ENCODE results near the gene WDR6.
A peak's percentile ranks its signal among the peaks of the same experiment; 100 is the strongest.

WDR6 gene

DNA sequence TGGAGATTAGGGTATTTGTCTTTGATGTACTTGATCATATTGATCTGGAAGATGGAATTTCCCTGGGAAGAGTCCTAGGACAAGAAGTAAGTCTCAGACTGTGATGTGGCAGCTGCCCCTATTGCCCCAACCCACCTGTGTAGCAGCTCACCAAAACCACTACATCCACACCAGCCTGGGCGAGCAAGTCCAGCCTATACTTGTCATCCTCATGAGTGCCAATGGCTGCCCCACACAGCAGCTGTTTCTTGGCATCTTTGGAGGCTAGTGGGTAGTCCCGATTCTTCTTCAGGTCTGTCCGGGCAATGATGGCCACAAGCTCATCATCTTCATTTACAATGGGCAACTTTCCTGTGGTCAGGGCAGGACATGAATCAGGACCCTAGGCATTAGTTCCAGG, 19.3 kb downstream of the WDR6 start:
- H3K27ac ChIP-seq (ENCODE audit: insufficient read depth in 1 of 2, low read depth in 1 of 2, low read length in 2 of 2, poor library complexity in 1 of 2, severe bottlenecking in 2 of 2), result peak overlapping the region in 1 of 2 experiments; percentile 6
- WGBS (ENCODE audit: insufficient coverage), result 100% methylated on average over 3 of the region's 3 CpGs
- peaks cover 8 to 63% (median 42%) of the 10 kb centered on the region in 4 experiments for H3K4me1 ChIP-seq (ENCODE audit: control extremely low read depth in 1 of 4, control insufficient read depth in 4 of 4, insufficient read depth in 4 of 4, low read length in 3 of 4)

DNA sequence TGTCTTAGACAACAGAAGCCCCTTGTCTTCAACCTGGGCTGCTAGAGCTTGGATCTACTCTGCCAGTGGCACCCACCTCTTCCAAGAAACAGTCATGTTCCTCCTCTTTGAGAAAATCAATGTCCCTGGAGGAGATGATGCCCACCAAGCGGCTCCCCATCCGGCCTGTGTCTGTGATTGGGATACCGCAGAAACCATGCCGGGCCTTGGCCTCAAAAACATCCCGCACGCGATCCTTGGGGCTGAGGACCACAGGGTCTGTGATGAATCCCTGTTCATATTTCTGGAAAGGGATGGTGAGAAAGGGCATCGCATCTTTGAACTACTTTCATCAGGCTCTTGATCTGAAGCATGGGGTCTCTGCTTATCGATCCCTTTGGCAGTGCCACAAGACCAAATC, 20.4 kb downstream of the WDR6 start:
- Histone ChIP-seq H3K9me3 (ENCODE audit: control extremely low read depth in 1 of 5, control insufficient read depth in 4 of 5, insufficient read depth in 2 of 5, low read depth in 1 of 5, low read length in 4 of 5) (no peaks in the 10 kb centered on the region), H3K4me3 (ENCODE audit: control insufficient read depth in 1 of 7, extremely low read depth in 1 of 7, insufficient read depth in 4 of 7, low read depth in 2 of 7, low read length in 6 of 7) (peak overlapping the region in 1 of 7 experiments; percentile 75), H3K27me3 (replicated peaks in 2 of 5; ENCODE audit: control insufficient read depth in 4 of 5, insufficient read depth in 5 of 5, low read length in 4 of 5) (no peaks in the 10 kb centered on the region), H3K27ac (ENCODE audit: insufficient read depth in 1 of 2, low read depth in 1 of 2, low read length in 2 of 2, poor library complexity in 1 of 2, severe bottlenecking in 2 of 2) (no peak overlapping the region), H3K36me3 (ENCODE audit: control insufficient read depth in 4 of 4, insufficient read depth in 4 of 4, low read length in 3 of 4) (peaks cover 16 to 88% (median 58%) of the 10 kb centered on the region in 4 experiments), H3K4me1 (ENCODE audit: control extremely low read depth in 1 of 4, control insufficient read depth in 4 of 4, insufficient read depth in 4 of 4, low read length in 3 of 4) (peaks cover 8 to 60% (median 34%) of the 10 kb centered on the region in 4 experiments)
- POLR2A ChIA-PET, result no interaction called here
- no peak for DNase-seq
- CTCF ChIA-PET, result interaction anchor here (0.5 to 2.2 kb wide), 2 partner anchors 8 to 40 kb away, joined by 3 to 9 read pairs; no protein-coding TSS in a partner anchor
- WGBS (ENCODE audit: insufficient coverage), result 100% methylated on average over 4 of the region's 9 CpGs

More for the DNA sequence above, 19.3 kb downstream of the WDR6 start:
- ChIA-PET CTCF (interaction anchor here (0.7 to 2.0 kb wide), 2 partner anchors 35 to 51 kb away, joined by 3 to 6 read pairs; no protein-coding TSS in a partner anchor), POLR2A (no interaction called here)
- DNase-seq, result no peak
- Histone ChIP-seq H3K36me3 (ENCODE audit: control insufficient read depth in 4 of 4, insufficient read depth in 4 of 4, low read length in 3 of 4) (peaks cover 6 to 77% (median 48%) of the 10 kb centered on the region in 4 experiments), H3K9me3 (ENCODE audit: control extremely low read depth in 1 of 5, control insufficient read depth in 4 of 5, insufficient read depth in 2 of 5, low read depth in 1 of 5, low read length in 4 of 5) (no peaks in the 10 kb centered on the region), H3K4me3 (ENCODE audit: control insufficient read depth in 1 of 7, extremely low read depth in 1 of 7, insufficient read depth in 4 of 7, low read depth in 2 of 7, low read length in 6 of 7) (no peak overlapping the region), H3K27me3 (replicated peaks in 2 of 5; ENCODE audit: control insufficient read depth in 4 of 5, insufficient read depth in 5 of 5, low read length in 4 of 5) (no peaks in the 10 kb centered on the region)

DNA sequence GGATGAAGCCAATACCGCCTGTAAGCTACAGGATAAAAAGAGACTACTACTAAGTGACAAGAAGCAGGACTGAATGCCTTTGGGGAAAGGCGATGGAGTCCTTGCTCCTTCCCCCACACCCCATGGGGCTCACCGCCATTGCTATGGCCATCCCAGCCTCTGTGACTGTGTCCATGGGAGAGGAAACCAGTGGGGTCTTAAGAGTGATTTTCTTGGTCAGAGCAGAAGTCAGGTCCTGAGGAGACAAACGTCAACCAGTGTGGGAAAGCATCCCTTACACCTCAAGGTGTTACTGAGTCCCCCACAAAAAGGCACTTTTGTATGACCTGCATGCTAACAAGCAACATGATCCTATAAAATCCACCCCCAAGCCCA, 21.1 kb downstream of the WDR6 start:
- peaks cover 18 to 88% (median 61%) of the 10 kb centered on the region in 4 experiments for H3K36me3 ChIP-seq (ENCODE audit: control insufficient read depth in 4 of 4, insufficient read depth in 4 of 4, low read length in 3 of 4)
- peaks cover 8 to 53% (median 28%) of the 10 kb centered on the region in 4 experiments for H3K4me1 ChIP-seq (ENCODE audit: control extremely low read depth in 1 of 4, control insufficient read depth in 4 of 4, insufficient read depth in 4 of 4, low read length in 3 of 4)
- ChIA-PET POLR2A (interaction anchor here (0.7 to 1.7 kb wide), 6 partner anchors 8 to 110 kb away, joined by 3 to 19 read pairs (median 8); partner anchors contain the start of genes ARIH2, P4HTM, QRICH1 and WDR6), CTCF (interaction anchor here (0.5 to 2.2 kb wide), 5 partner anchors 8 to 42 kb away, joined by 3 to 9 read pairs (median 3); no protein-coding TSS in a partner anchor)
- H3K27me3 ChIP-seq (replicated peaks in 2 of 5; ENCODE audit: control insufficient read depth in 4 of 5, insufficient read depth in 5 of 5, low read length in 4 of 5), result no peaks in the 10 kb centered on the region
- no peak for DNase-seq
- WGBS (ENCODE audit: insufficient coverage), result 83% methylated on average over 2 of the region's 4 CpGs
- H3K27ac ChIP-seq (ENCODE audit: insufficient read depth in 1 of 2, low read depth in 1 of 2, low read length in 2 of 2, poor library complexity in 1 of 2, severe bottlenecking in 2 of 2), result peak overlapping the region; percentile 77 to 91
- H3K9me3 ChIP-seq (ENCODE audit: control extremely low read depth in 1 of 5, control insufficient read depth in 4 of 5, insufficient read depth in 2 of 5, low read depth in 1 of 5, low read length in 4 of 5), result no peaks in the 10 kb centered on the region
- peak overlapping the region in 6 of 7 experiments; percentile 25 to 80 (median 75) for H3K4me3 ChIP-seq (ENCODE audit: control insufficient read depth in 1 of 7, extremely low read depth in 1 of 7, insufficient read depth in 4 of 7, low read depth in 2 of 7, low read length in 6 of 7)

DNA sequence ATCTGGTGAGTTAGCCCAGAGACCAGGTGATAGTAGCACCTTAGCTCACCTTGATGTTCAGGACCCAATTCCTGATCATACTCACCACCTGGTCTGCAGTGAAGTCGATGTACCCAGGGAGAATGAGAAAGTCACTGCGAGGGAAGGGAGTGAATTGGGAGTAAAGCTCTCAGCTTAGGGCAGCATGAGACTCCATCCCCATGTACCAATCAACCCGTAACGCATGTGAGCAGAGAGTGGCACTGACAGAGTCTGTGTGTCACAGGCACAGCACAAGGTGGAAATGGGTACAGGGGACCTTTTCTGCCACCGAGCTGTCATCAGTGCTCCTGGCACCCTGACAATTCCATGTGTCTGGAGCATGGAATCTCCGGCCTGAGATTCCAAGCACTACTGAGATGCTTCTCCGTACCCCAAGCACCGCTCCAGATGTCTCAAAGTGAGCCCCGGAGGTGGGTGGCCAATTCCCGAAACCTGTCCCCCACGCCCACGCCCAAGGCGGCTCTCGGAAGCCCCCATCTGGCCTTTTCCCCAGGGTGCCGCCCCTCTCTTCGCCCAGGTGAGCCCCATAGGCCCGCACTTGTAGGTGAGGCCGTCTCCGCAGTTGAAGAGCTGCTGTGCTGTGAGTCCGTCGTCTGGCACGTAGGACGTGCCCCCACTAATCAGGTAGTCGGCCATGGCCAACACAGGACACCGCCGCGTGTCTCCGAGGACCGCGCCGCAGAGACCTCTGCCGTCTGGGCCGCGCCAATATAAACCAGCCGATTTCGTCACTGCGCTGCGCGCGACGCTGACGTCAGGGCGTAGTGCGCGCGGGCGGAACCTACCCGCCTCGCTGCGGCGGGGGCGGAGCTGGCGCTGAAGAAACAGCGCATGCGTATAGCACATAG, 21.7 kb downstream of the WDR6 start, which contains the start of gene IMPDH2:
Gene IMPDH2 (minus strand): TSS at position 726 of the 890 bp plus-strand sequence. CDS start 48 bp downstream, at position 678.
- peak within 1 kb of the TSS; percentile 52 to 80 (median 75) for H3K4me3 ChIP-seq (ENCODE audit: control insufficient read depth in 1 of 7, extremely low read depth in 1 of 7, insufficient read depth in 4 of 7, low read depth in 2 of 7, low read length in 6 of 7)
- peaks cover 18 to 83% (median 61%) of the 10 kb centered on the region in 4 experiments for H3K36me3 ChIP-seq (ENCODE audit: control insufficient read depth in 4 of 4, insufficient read depth in 4 of 4, low read length in 3 of 4)
- peaks cover 8 to 49% (median 25%) of the 10 kb centered on the region in 4 experiments for H3K4me1 ChIP-seq (ENCODE audit: control extremely low read depth in 1 of 4, control insufficient read depth in 4 of 4, insufficient read depth in 4 of 4, low read length in 3 of 4)
- peak; percentile 94 to 97 (median 95) for DNase-seq
- no peaks in the 10 kb centered on the region for H3K9me3 ChIP-seq (ENCODE audit: control extremely low read depth in 1 of 5, control insufficient read depth in 4 of 5, insufficient read depth in 2 of 5, low read depth in 1 of 5, low read length in 4 of 5)
- POLR2A ChIA-PET, result interaction anchor here (0.5 to 1.7 kb wide), 9 partner anchors 7 to 110 kb away, joined by 3 to 19 read pairs (median 4); partner anchors contain the start of genes ARIH2, P4HTM, QRICH1 and WDR6
- 3% methylated on average over 37 of the region's 55 CpGs for WGBS (ENCODE audit: insufficient coverage)
- CTCF ChIA-PET, result interaction anchor here (1.1 to 2.2 kb wide), 5 partner anchors 15 to 43 kb away, joined by 3 to 9 read pairs (median 3); partner anchors contain the start of gene WDR6
- H3K27ac ChIP-seq (ENCODE audit: insufficient read depth in 1 of 2, low read depth in 1 of 2, low read length in 2 of 2, poor library complexity in 1 of 2, severe bottlenecking in 2 of 2), result peak within 1 kb of the TSS; percentile 77 to 91
- no peaks in the 10 kb centered on the region for H3K27me3 ChIP-seq (replicated peaks in 2 of 5; ENCODE audit: control insufficient read depth in 4 of 5, insufficient read depth in 5 of 5, low read length in 4 of 5)

DNA sequence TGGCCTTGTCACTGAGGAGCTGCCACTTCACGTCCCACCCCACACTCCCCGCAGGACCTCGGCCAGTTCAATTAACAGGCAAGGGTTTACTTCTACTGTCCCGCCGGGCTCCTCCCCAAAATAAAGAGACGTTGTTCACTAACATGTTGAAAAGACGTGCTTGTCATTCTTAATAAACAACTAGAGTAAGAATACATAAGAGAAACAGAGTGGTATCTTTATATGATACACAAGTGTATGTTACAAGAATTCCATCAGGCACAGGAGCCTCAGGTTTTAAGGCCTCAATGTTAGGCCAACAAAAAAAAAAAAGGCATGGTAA, 22.3 kb downstream of the WDR6 start:
- Histone ChIP-seq H3K9me3 (ENCODE audit: control extremely low read depth in 1 of 5, control insufficient read depth in 4 of 5, insufficient read depth in 2 of 5, low read depth in 1 of 5, low read length in 4 of 5) (no peaks in the 10 kb centered on the region), H3K4me1 (ENCODE audit: control extremely low read depth in 1 of 4, control insufficient read depth in 4 of 4, insufficient read depth in 4 of 4, low read length in 3 of 4) (peaks cover 8 to 44% (median 24%) of the 10 kb centered on the region in 4 experiments), H3K4me3 (ENCODE audit: control insufficient read depth in 1 of 7, extremely low read depth in 1 of 7, insufficient read depth in 4 of 7, low read depth in 2 of 7, low read length in 6 of 7) (peak overlapping the region in 4 of 7 experiments; percentile 75 to 80 (median 78)), H3K36me3 (ENCODE audit: control insufficient read depth in 4 of 4, insufficient read depth in 4 of 4, low read length in 3 of 4) (peaks cover 19 to 83% (median 59%) of the 10 kb centered on the region in 4 experiments), H3K27me3 (replicated peaks in 2 of 5; ENCODE audit: control insufficient read depth in 4 of 5, insufficient read depth in 5 of 5, low read length in 4 of 5) (no peaks in the 10 kb centered on the region), H3K27ac (ENCODE audit: insufficient read depth in 1 of 2, low read depth in 1 of 2, low read length in 2 of 2, poor library complexity in 1 of 2, severe bottlenecking in 2 of 2) (peak overlapping the region in 1 of 2 experiments; percentile 91)
- DNase-seq, result no peak
- ChIA-PET POLR2A (interaction anchor here (0.5 to 1.7 kb wide), 8 partner anchors 8 to 111 kb away, joined by 3 to 19 read pairs (median 6); partner anchors contain the start of genes ARIH2, P4HTM, QRICH1 and WDR6), CTCF (interaction anchor here (1.1 to 2.2 kb wide), 5 partner anchors 15 to 43 kb away, joined by 3 to 9 read pairs (median 3); partner anchors contain the start of gene WDR6)
- WGBS (ENCODE audit: insufficient coverage), result 0% methylated on average over 3 of the region's 7 CpGs

DNA sequence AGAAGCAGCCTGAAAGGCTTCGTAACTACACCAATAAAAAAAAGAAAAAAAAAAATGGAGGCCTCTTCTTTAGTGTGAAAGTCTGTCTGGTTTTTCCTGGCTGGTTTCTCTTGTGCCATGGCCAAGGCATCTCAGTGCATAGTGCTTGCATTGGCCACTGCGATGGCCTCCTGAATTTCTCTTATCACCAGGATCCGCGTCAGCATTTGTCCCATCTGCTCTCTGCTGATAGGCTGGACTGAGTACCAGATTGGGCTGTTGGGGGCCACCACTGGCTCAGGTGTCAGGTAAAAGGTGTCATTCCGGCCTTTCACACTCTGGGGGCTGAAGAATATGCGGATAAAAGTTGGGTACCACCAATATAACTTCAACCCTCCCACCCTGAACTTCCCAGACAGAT, 23.1 kb downstream of the WDR6 start:
- ChIA-PET CTCF (interaction anchor here (2.1 kb wide), 1 partner anchor 8 kb away, joined by 9 read pairs; the partner anchor contains the start of gene NDUFAF3), POLR2A (no interaction called here)
- Histone ChIP-seq H3K9me3 (ENCODE audit: control extremely low read depth in 1 of 5, control insufficient read depth in 4 of 5, insufficient read depth in 2 of 5, low read depth in 1 of 5, low read length in 4 of 5) (no peaks in the 10 kb centered on the region), H3K4me3 (ENCODE audit: control insufficient read depth in 1 of 7, extremely low read depth in 1 of 7, insufficient read depth in 4 of 7, low read depth in 2 of 7, low read length in 6 of 7) (no peak overlapping the region), H3K27ac (ENCODE audit: insufficient read depth in 1 of 2, low read depth in 1 of 2, low read length in 2 of 2, poor library complexity in 1 of 2, severe bottlenecking in 2 of 2) (peak overlapping the region in 1 of 2 experiments; percentile 37), H3K36me3 (ENCODE audit: control insufficient read depth in 4 of 4, insufficient read depth in 4 of 4, low read length in 3 of 4) (peaks cover 24 to 83% (median 57%) of the 10 kb centered on the region in 4 experiments), H3K27me3 (replicated peaks in 2 of 5; ENCODE audit: control insufficient read depth in 4 of 5, insufficient read depth in 5 of 5, low read length in 4 of 5) (no peaks in the 10 kb centered on the region), H3K4me1 (ENCODE audit: control extremely low read depth in 1 of 4, control insufficient read depth in 4 of 4, insufficient read depth in 4 of 4, low read length in 3 of 4) (peaks cover 8 to 39% (median 22%) of the 10 kb centered on the region in 4 experiments)
- 100% methylated on average over 3 of the region's 6 CpGs for WGBS (ENCODE audit: insufficient coverage)
- no peak for DNase-seq

All from common myeloid progenitor, CD34-positive (primary cell).